Suprapubic skin (tissue), 4 donors: ENCODE data around the gene EED. TPM values are rescaled to one million over a fixed set of nuclear protein-coding genes. Genes with fewer than 3 reads are reported as not detected.
"Not testable (repeated sequence)": the region's sequence is repeated elsewhere in the genome, so short reads cannot be mapped to it uniquely, and the experiment has no call there.

Experiments used
- DNase-seq, 2 donors: peaks; one replicate each; pipeline ENCODE4 v3.0.0-alpha.2; 2019; ENCODE audit warnings: low spot score in 2 of 2
- H3K27ac ChIP-seq: fragments of 200-600 bp; sonication (generic); one replicate; pipeline ENCODE4 v1.5.1; 2019
- H3K27me3 ChIP-seq: fragments of 200-600 bp; sonication (generic); one replicate; pipeline ENCODE4 v1.5.1; 2019
- H3K36me3 ChIP-seq: fragments of 200-600 bp; sonication (generic); one replicate; pipeline ENCODE4 v1.5.1; 2019
- H3K4me1 ChIP-seq: fragments of 200-600 bp; sonication (generic); one replicate; pipeline ENCODE4 v1.5.1; 2019
- H3K4me3 ChIP-seq: fragments of 200-600 bp; sonication (generic); one replicate; pipeline ENCODE4 v1.5.1; 2019; ENCODE audit warnings: mild to moderate bottlenecking
- H3K9me3 ChIP-seq: fragments of 200-600 bp; sonication (generic); one replicate; pipeline ENCODE4 v1.5.1; 2019
- EP300 ChIP-seq: sonication (generic); formaldehyde crosslinking; IDR thresholded peaks from one replicate; pipeline ENCODE4 v1.6.1; 2017; ENCODE audit warnings: antibody characterized with exemption
- POLR2A ChIP-seq, 2 donors: fragments of 450-650 bp; IDR thresholded peaks; one replicate each; pipeline ENCODE4 v1.6.1; 2017; ENCODE audit warnings: antibody characterized with exemption in 2 of 2, mild to moderate bottlenecking in 2 of 2, moderate library complexity in 2 of 2
- POLR2AphosphoS5 ChIP-seq, 3 donors: sonication (generic); formaldehyde crosslinking; IDR thresholded peaks; one replicate each; pipeline ENCODE4 v1.6.1; 2017; ENCODE audit warnings: antibody characterized with exemption in 3 of 3
- WGBS: methylation state at CpG from one replicate; pipeline ENCODE4 v1.1.5; 2018; 5-methylcytosine and 5-hydroxymethylcytosine counted together
- total RNA-seq, 4 donors: library from RNA; depleted of rRNA; stranded (reverse); fragments of >200 nt; gene quantifications; one replicate each; pipeline ENCODE4 v1.1.0, GENCODE V29; 2016
- TF ChIP-seq, protein P1 (sequence below), 2 donors: fragments of 200-600 bp in 1 of 2; fragments of 450-650 bp in 1 of 2; sonication (generic) in 1 of 2; IDR thresholded peaks; one replicate each; pipeline ENCODE4 v1.5.1; 2016 to 2019; ENCODE audit warnings: antibody characterized with exemption in 2 of 2, mild to moderate bottlenecking in 1 of 2, moderate library complexity in 1 of 2

EED gene
- total RNA-seq, 4 donors from 2014 or later, result 11.9 to 39.3 (median 15.1) TPM

GRCh38 chr11:86279747-86280146 lies 35.2 kb downstream of the EED start:
- no peak for DNase-seq
- peaks cover 28% of the 10 kb centered on the region for H3K36me3 ChIP-seq
- H3K4me3 ChIP-seq, result no peak overlapping the region
- TF ChIP-seq, protein P1, sequence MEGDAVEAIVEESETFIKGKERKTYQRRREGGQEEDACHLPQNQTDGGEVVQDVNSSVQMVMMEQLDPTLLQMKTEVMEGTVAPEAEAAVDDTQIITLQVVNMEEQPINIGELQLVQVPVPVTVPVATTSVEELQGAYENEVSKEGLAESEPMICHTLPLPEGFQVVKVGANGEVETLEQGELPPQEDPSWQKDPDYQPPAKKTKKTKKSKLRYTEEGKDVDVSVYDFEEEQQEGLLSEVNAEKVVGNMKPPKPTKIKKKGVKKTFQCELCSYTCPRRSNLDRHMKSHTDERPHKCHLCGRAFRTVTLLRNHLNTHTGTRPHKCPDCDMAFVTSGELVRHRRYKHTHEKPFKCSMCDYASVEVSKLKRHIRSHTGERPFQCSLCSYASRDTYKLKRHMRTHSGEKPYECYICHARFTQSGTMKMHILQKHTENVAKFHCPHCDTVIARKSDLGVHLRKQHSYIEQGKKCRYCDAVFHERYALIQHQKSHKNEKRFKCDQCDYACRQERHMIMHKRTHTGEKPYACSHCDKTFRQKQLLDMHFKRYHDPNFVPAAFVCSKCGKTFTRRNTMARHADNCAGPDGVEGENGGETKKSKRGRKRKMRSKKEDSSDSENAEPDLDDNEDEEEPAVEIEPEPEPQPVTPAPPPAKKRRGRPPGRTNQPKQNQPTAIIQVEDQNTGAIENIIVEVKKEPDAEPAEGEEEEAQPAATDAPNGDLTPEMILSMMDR (IDR thresholded peaks at IDR 0.05), result no peak
- TF ChIP-seq EP300 (no peak), POLR2A (IDR thresholded peaks at IDR 0.05) (no peak), POLR2AphosphoS5 (IDR thresholded peaks at IDR 0.05) (no peak)
- no peaks in the 10 kb centered on the region for H3K9me3 ChIP-seq
- H3K27me3 ChIP-seq, result no peaks in the 10 kb centered on the region
- H3K27ac ChIP-seq, result no peak overlapping the region
- H3K4me1 ChIP-seq, result no peaks in the 10 kb centered on the region
- WGBS, result 90% methylated on average over 3 of the region's 3 CpGs

DNA sequence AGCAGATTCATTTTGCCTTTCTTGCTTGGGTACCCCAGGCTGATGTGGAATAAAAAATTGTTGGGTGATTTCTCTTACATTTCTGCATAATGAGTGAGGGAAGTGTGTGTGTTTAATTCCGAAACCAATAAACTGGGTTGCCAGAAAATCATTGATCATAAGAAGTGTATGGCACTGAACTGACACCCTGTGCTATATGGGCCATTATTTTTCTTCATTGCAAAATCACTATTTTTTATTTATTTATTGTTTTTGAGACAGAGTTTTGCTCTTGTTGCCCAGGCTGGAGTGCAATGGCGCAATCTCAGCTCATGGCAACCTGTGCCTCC lies 42.9 kb downstream of the EED start:
- no peak for DNase-seq
- no peaks in the 10 kb centered on the region for H3K9me3 ChIP-seq
- no peak overlapping the region for H3K4me3 ChIP-seq
- no peaks in the 10 kb centered on the region for H3K27me3 ChIP-seq
- H3K27ac ChIP-seq, result no peak overlapping the region
- WGBS, result 93% methylated on average over 2 of the region's 2 CpGs
- no peaks in the 10 kb centered on the region for H3K4me1 ChIP-seq
- H3K36me3 ChIP-seq, result peaks cover 4% of the 10 kb centered on the region
- no peak for TF ChIP-seq POLR2A (IDR thresholded peaks at IDR 0.05)
- no peak for TF ChIP-seq POLR2AphosphoS5 (IDR thresholded peaks at IDR 0.05)
- TF ChIP-seq EP300, result no peak
- TF ChIP-seq, protein P1 (IDR thresholded peaks at IDR 0.05), result no peak

- TF ChIP-seq POLR2AphosphoS5 (IDR thresholded peaks at IDR 0.05), result no peak
- no peak for TF ChIP-seq POLR2A (IDR thresholded peaks at IDR 0.05)
- TF ChIP-seq EP300, result no peak
- TF ChIP-seq, protein P1 (IDR thresholded peaks at IDR 0.05), result no peak
- Histone ChIP-seq H3K4me3 (no peak overlapping the region), H3K27ac (no peak overlapping the region), H3K27me3 (no peaks in the 10 kb centered on the region), H3K4me1 (no peaks in the 10 kb centered on the region), H3K36me3 (peaks cover 4% of the 10 kb centered on the region), H3K9me3 (no peaks in the 10 kb centered on the region)
- DNase-seq, result no peak
- WGBS, result 80% methylated on average over 6 of the region's 7 CpGs
Measured at GRCh38 chr11:86288776-86289507, 44.4 kb downstream of the EED start.

GRCh38 chr11:86289508-86290280 lies 45.1 kb downstream of the EED start:
- not testable (repeated sequence) for DNase-seq, H3K27ac ChIP-seq, H3K4me1 ChIP-seq, H3K4me3 ChIP-seq, H3K27me3 ChIP-seq, H3K36me3 ChIP-seq, H3K9me3 ChIP-seq
- WGBS, result 90% methylated on average over 9 of the region's 9 CpGs

GRCh38 chr11:86291466-86292262 lies 47.1 kb downstream of the EED start:
- no peaks in the 10 kb centered on the region for H3K4me1 ChIP-seq
- no peaks in the 10 kb centered on the region for H3K9me3 ChIP-seq
- DNase-seq, result no peak
- H3K36me3 ChIP-seq, result no peaks in the 10 kb centered on the region
- WGBS, result 44% methylated on average over 3 of the region's 3 CpGs
- H3K27ac ChIP-seq, result no peak overlapping the region
- no peak overlapping the region for H3K4me3 ChIP-seq
- no peak for TF ChIP-seq POLR2AphosphoS5 (IDR thresholded peaks at IDR 0.05)
- TF ChIP-seq, protein P1 (IDR thresholded peaks at IDR 0.05), result peak; percentile 14 to 39
- no peaks in the 10 kb centered on the region for H3K27me3 ChIP-seq
